Putamen (tissue), 1 donor: ENCODE results near the gene KATNB1.
A peak's percentile ranks its signal among the peaks of the same experiment; 100 is the strongest.

Source experiments
- DNase-seq: peaks from one replicate; pipeline ENCODE4 v3.0.0-alpha.2; 2016; ENCODE audit warnings: low spot score

KATNB1 gene

DNA sequence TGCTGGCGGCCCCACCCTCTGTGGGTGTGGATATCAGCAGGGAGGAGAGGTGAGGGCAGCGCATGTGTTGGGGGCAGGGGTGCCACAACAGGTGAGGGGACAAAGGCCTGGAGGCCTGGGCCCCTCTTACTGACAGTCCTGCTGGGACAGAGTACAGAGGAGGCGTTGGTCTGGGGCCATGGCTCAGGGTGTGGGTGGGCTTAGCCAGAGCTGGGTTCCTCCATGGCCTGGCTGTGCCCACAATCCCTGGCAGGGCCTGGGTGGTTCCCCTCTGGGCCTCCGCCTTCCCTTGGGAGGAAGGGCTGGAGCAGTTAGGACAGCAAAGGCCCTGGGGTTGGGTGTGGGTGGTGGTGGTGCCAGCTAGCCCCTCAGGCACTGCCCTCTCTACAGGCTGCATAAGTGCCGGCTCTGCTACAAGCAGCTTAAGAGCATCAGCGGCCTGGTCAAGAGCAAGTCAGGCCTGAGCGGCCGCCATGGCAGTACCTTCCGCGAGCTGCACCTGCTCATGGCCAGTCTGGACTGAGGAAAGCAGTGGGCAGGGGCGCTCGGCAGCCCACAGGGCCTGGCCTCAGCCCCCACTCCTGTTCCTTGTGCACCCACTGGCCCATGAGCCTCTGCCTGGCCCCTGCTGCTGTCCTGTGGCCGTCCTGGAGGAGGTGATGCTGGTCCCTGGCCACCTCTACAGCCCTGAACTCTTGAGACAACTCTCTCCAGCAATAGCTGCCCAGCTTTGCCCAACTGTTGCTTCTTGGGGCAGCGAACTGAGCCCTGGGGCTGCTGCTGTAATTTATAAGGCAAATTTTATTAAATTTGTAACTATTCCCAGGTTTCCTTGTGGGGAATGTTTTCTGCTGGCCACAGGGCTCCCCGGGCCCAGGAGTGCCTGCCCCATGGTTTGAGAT lies 21.1 kb downstream of the KATNB1 start:
- DNase-seq = no peak

GRCh38 chr16:57757326-57757786 lies 21.8 kb downstream of the KATNB1 start:
- DNase-seq = peak; percentile 66

GRCh38 chr16:57757883-57758282 lies 22.3 kb downstream of the KATNB1 start:
- DNase-seq = no peak

DNA sequence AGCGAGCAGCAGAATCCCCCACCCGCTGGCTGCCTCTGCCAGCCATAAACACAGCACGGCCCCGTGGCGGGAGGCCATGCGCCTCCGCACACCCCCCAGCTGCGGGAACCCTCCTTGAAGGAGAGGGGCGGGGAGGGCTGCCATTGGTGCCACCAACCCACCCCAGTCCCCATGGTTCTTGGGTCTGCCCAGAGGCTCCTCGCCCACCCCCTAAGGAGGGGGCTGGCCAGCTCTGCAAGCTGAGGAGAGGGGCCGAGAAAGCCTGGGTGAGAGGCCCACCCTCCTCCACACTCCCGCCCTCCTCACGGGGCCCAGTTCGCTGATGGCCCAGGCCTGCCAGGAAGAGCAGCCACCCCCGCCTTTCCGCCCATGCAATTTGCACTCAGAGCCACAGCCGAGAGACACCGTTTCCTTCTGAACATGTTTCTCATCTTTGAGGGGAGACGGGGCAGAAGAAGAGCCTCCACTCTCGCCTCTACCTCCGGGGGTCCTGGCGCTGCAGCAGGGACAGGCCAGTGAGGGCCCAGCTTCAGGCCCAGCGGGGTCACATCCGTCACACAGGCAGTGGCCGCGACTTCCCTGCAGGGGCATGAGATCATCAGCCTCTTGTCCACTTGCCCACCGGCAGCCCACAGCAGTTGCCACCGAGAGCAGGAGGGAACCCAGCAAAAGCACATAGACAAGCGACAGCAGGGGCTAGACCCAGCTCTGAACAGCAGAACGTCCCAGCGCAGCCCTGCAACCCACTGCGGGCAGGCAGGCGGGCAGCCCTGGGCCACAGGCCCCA lies 23.0 kb downstream of the KATNB1 start:
- no peak for DNase-seq

GRCh38 chr16:57759131-57759530 lies 23.6 kb downstream of the KATNB1 start:
- no peak for DNase-seq

DNA sequence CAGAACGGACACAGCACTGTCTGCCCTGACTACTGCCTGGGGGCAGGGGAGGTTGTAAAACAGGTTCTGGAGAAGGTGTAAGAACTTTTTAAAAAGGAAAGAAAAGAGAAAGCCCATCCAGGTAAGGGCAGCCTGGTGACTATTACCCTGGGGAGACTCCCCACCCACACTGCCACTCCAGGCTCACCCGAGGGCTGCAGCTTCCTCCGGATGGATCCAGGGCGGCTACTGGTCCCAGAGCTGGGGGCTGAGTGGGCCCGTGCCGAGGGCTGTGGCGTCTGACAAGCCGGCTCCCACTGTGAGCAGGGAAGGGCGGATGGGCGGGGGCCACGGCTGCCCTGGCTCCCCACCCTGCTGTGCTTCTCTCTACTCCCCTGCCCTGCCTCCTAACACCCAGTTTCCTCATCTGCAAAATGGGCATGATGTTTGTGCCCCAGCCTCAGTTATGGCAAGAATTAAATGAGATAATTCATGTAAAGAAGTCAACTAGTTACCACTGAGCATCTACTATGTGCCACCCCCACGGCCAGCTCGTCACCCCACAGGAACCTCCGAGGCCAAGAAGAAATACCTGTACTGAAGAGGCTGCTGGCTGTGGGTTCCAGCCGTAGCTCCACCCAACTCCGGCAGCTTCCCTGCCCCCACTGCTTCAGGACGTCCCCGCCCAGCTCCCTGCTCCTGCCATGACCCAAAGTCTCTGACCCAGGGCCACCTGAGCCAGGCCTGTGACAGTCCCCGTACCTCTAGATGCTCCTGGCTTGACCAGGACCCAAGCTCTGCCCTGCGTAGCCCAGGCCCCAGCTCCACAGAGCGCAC lies 24.2 kb downstream of the KATNB1 start:
- no peak for DNase-seq

- DNase-seq = no peak
Measured at GRCh38 chr16:57760357-57761160, 25.0 kb downstream of the KATNB1 start.

- DNase-seq = no peak
Measured at GRCh38 chr16:57761301-57761700, 25.7 kb downstream of the KATNB1 start.

- DNase-seq = no peak
Measured at GRCh38 chr16:57761957-57762356, 26.4 kb downstream of the KATNB1 start.

DNA sequence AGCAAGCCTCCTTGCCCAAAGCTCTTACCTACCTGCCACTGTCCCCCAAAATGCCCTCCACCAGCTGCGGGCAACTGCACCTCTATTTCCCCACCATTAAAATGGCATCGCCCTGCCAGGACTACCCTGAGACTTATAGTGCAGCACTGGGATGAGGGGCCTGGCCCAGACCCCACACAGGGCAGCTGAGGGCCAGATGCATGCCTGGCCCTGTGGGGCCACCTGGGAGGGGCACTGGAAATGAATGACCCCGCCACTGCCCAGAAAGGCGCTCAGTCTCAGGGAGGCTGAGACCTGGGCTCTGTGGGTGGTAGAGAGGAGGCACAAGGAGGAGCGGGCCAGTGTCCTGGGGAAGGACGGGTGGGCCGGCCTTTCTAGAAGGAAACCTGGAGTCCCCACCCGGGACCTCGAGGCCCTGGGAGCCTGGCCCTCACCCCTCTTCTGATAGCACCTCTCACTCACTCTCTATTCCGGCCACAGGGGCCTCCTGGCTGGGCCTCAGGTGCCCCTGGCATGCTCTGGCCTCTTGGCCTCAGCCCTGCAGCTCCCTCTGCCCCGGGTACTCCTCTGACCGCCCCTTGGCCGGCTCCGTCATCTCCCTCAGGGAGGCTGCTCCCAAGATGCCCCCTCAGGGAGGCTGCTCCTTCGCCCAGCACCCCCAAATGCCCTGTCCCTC lies 26.9 kb downstream of the KATNB1 start:
- DNase-seq = no peak

DNA sequence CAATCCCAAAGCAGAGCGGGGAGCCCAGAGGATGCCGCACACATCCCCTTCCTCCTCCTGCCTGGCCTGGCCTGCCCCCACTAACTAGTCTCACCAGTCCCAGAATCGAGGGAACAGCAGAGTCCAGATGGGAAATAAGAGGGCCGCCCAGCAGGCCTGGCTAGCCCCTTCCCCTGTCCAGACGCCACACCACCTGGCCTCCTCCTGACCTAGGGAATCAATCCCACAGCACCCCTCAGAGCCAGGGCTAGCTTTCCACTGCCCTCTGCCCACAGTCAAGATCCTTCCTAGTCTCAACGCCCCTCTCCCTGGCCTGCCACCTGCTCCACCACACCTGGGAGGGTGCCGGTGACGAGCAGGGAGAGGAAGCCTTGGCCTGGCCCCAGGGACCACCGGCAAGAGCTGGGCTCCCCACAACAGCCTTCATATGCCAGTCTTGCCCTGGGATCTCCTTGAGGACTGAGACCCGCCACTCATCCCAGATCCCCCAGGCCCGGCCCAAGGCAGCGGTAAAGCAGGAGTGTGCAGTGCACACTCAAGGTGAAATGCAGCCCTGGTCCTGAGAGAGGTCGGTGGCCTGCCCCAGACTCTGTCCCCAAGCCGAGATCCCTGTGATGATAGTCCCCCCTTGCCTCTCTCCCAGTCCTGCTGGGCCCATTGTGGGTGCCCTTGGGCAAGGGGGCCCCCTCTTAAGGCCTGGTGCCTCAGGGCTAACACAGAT lies 27.9 kb downstream of the KATNB1 start:
- DNase-seq = no peak

- DNase-seq = no peak
Measured at GRCh38 chr16:57764006-57764340, 28.4 kb downstream of the KATNB1 start.

DNA sequence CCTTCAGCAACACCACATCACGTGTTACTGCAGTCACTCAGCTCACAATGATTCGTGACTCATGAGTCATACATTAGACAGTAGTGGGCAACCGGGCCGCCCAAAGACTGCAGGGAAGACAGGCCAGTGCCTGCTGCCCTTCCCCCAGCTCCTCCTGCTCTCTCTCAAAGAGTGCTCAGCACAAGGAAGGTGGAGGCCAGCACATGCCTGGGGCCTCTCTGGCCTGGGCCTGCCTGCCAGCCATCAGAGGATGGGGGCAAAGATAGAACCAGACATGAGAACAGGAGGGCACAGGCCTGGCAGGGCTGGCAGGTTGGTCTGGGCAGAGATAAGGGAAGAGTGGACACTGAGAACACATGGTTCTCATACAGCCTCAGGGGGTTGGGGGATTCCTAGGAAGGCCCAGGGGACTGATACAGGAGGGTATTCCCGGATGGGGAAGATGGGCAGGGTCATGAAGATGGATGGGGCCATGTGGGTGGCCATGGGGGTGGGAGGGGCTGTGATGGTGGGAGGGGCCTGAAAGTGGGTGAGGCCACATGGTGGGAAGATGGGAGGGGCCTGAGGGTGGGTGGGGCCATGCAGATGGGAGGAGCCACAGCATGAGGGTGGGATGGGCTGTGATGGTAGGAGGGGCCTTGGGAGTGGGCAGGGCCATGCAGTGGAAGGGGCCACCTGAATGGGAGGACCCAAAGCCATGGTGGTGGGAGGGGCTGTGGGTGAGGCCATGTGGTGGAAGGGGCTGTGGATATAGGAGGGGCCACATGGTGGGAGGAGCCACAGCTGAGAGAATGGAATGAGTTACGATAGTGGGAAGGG lies 29.0 kb downstream of the KATNB1 start:
- no peak for DNase-seq

DNA sequence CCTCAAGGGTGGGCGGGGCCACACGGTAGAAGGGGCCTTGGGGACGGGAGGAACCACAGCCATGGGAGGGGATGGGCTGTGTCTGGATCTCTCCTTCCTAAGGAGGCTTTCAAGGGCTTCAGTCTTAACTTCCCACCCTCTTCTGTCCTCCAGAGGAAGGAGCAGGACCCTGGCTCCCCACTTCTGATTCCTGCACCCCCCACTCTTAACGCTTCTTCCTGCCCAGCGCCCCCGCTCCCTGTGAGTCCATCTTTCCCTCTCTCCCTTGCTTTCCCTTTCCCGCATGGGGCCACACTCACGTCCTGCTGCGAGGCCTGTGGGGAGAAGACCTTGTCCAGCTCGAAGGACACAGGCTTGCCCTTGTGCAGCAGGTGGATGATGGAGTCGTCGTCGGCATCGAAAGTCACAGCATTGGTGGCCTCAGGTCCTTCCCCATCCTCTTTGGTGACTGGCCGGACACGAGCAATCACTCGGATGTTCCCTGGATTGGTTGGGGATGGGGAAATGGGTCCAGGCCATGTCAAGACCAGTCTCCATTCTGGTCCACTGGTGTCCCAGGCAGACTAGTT lies 29.7 kb downstream of the KATNB1 start:
- no peak for DNase-seq

GRCh38 chr16:57766714-57767348 lies 31.3 kb downstream of the KATNB1 start:
- DNase-seq = no peak

- no peak for DNase-seq
Measured at GRCh38 chr16:57769541-57770145, 34.1 kb downstream of the KATNB1 start.

- no peak for DNase-seq
Measured at GRCh38 chr16:57770361-57770760, 34.8 kb downstream of the KATNB1 start.
